Keratinocyte (primary cell): ENCODE results near the gene TNS3.

Experiments
- EZH2 ChIP-seq: IDR thresholded peaks from one replicate; pipeline ENCODE4 v1.6.1; 2012; ENCODE audit warnings: inconsistent platforms, mild to moderate bottlenecking, low read length, moderate library complexity
- TF ChIP-seq, protein P1 (sequence below), 3 experiments: IDR thresholded peaks in 1 of 3; conservative IDR thresholded peaks in 1 of 3; optimal IDR thresholded peaks in 1 of 3; 2 replicates in 2 of 3; 3 replicates in 1 of 3; pipeline versions ENCODE3 to v1.5.1; 2011; ENCODE audit warnings: low read length in 3 of 3, mild to moderate bottlenecking in 3 of 3, moderate library complexity in 2 of 3, control low read depth in 1 of 3, inconsistent platforms in 1 of 3; ENCODE audit not compliant: insufficient read depth in 2 of 3; ENCODE audit errors: extremely low read depth in 1 of 3

DNA sequence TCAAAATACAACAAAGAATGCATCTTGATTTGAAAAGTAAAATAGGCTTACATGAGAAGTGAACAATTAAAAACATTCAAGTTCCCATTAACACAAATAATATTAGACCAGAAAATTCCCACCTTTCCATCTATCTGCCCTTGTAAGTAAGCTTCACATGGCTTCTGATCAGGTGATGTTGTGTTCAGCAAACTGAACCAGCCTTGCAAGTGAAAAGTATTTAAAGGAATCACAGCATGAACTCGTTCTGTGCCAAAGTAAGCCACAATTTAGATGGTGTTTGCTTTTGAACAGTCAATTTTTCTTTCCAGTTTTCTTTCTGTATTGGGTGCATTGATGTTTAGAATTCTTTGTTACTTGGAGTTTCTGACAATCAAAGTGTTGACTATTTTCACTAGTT, 347.9 kb downstream of the TNS3 start:
- TF ChIP-seq, protein P1, sequence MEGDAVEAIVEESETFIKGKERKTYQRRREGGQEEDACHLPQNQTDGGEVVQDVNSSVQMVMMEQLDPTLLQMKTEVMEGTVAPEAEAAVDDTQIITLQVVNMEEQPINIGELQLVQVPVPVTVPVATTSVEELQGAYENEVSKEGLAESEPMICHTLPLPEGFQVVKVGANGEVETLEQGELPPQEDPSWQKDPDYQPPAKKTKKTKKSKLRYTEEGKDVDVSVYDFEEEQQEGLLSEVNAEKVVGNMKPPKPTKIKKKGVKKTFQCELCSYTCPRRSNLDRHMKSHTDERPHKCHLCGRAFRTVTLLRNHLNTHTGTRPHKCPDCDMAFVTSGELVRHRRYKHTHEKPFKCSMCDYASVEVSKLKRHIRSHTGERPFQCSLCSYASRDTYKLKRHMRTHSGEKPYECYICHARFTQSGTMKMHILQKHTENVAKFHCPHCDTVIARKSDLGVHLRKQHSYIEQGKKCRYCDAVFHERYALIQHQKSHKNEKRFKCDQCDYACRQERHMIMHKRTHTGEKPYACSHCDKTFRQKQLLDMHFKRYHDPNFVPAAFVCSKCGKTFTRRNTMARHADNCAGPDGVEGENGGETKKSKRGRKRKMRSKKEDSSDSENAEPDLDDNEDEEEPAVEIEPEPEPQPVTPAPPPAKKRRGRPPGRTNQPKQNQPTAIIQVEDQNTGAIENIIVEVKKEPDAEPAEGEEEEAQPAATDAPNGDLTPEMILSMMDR (optimal IDR thresholded peaks at IDR 0.05 in 1 of 3, IDR thresholded peaks at IDR 0.05 in 1 of 3, conservative IDR thresholded peaks at IDR 0.05 in 1 of 3; ENCODE audit: extremely low read depth in 1 of 3, insufficient read depth in 2 of 3, low read length in 3 of 3) = no peak
- TF ChIP-seq EZH2 = no peak
